ENCODE results near the gene SCGN.

DNA sequence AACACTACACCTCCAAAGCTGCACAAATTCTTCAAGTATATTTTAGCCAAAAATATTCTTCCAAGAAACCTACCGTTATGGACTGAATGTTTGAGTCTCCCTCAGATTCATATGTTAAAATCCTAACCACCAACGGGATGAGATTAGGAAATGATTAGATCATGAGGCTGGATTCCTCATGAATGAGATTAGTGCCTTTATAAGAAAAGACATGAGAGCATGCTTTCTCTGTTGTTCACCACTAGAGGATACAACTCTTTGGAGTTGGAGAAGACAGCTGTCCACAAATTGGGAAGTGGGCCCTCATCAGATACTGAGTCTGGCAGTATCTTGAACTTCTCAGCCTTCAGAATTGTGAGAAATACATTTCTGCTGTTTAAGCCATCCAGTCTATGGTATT is 95.5 kb downstream of the SCGN start:
- TF ChIP-seq, protein P1, sequence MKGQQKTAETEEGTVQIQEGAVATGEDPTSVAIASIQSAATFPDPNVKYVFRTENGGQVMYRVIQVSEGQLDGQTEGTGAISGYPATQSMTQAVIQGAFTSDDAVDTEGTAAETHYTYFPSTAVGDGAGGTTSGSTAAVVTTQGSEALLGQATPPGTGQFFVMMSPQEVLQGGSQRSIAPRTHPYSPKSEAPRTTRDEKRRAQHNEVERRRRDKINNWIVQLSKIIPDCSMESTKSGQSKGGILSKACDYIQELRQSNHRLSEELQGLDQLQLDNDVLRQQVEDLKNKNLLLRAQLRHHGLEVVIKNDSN (IDR thresholded peaks at IDR 0.05) = no peak
- TF ChIP-seq CEBPB (IDR thresholded peaks at IDR 0.05) (no peak), MAX (IDR thresholded peaks at IDR 0.05) (no peak)
